GM12801 (cell line): ENCODE results near the gene NUDT10.

ENCODE experiments used
- TF ChIP-seq, protein P1 (sequence below): IDR thresholded peaks from one replicate; pipeline ENCODE4 v1.5.1; 2011; ENCODE audit warnings: control low read depth; ENCODE audit not compliant: insufficient read length; ENCODE audit errors: extremely low read depth

Gene NUDT10

DNA sequence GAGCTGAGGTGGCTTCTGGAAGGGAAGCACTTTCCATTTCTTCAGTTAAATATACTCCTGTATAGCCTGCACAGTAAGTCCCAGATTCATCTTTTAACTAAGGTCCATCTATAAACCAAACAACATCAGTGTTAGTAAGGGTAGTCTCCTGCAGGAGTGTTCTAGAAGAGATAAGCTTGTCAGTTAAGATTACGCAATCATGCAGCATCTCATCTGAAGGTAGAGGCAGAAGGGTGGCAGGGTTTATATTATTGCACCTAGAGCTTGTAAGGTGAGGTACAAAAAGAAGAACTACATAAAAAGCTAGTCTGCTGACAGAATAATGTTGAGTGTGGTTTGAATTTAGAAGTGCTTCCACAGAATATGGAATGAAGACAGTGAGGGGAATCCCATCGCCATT is 44.0 kb downstream of the NUDT10 start:
- TF ChIP-seq, protein P1, sequence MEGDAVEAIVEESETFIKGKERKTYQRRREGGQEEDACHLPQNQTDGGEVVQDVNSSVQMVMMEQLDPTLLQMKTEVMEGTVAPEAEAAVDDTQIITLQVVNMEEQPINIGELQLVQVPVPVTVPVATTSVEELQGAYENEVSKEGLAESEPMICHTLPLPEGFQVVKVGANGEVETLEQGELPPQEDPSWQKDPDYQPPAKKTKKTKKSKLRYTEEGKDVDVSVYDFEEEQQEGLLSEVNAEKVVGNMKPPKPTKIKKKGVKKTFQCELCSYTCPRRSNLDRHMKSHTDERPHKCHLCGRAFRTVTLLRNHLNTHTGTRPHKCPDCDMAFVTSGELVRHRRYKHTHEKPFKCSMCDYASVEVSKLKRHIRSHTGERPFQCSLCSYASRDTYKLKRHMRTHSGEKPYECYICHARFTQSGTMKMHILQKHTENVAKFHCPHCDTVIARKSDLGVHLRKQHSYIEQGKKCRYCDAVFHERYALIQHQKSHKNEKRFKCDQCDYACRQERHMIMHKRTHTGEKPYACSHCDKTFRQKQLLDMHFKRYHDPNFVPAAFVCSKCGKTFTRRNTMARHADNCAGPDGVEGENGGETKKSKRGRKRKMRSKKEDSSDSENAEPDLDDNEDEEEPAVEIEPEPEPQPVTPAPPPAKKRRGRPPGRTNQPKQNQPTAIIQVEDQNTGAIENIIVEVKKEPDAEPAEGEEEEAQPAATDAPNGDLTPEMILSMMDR, result no peak
